IPS DF 4.7 (cell line): Measurements from ENCODE around the gene LINC00305.

ENCODE experiments used
- DNase-seq: peaks from one replicate; pipeline ENCODE4 v3.0.0-alpha.2; 2013; ENCODE audit warnings: low spot score; ENCODE audit errors: extremely low read depth

Gene LINC00305

GRCh38 chr18:64037812-64038414, 111.0 kb downstream of the LINC00305 start:
- DNase-seq: no peak

- DNase-seq: no peak
Measured at GRCh38 chr18:64032312-64032711, 116.6 kb downstream of the LINC00305 start.

- DNase-seq: no peak
Measured at GRCh38 chr18:64031411-64031810, 117.5 kb downstream of the LINC00305 start.
